ENCODE data around the gene C4orf51. TPM values are rescaled to one million over a fixed set of nuclear protein-coding genes. Genes with fewer than 3 reads are reported as not detected.

Gene C4orf51
- polyA plus RNA-seq, 1 of the 3 experiments (the other 2 are of a cell fraction): not detected

GRCh38 chr4:145770124-145770523 is 90.2 kb downstream of the C4orf51 start:
- peaks cover 7% of the 10 kb centered on the region for H3K9me3 ChIP-seq
- DNase-seq: no peak
- H3K79me2 ChIP-seq (ENCODE audit: insufficient read depth): no peaks in the 10 kb centered on the region
- 86% methylated on average over 4 of the region's 4 CpGs for WGBS (ENCODE audit: low lambda C conversion rate)
- H4K20me1 ChIP-seq (ENCODE audit: insufficient read depth): no peaks in the 10 kb centered on the region
- H3K4me1 ChIP-seq (ENCODE audit: control insufficient read depth in 1 of 2, insufficient read depth in 2 of 2, low read depth in 1 of 2, low read length in 1 of 2): no peaks in the 10 kb centered on the region; a peak in 1 of 4 replicates
- no peaks in the 10 kb centered on the region for H3K27me3 ChIP-seq (ENCODE audit: insufficient read depth)
- no peak overlapping the region for H3K27ac ChIP-seq (ENCODE audit: low read depth in 2 of 2, low read length in 1 of 2)
- H2AFZ ChIP-seq (ENCODE audit: low read depth): no peak overlapping the region
- H3K36me3 ChIP-seq (replicated peaks in 1 of 2; ENCODE audit: control insufficient read depth in 1 of 2, insufficient read depth in 2 of 2, low read length in 1 of 2): peaks cover 54 to 72% of the 10 kb centered on the region in 2 experiments
- no peak overlapping the region for H3K4me2 ChIP-seq
- peaks cover 6% of the 10 kb centered on the region for H3F3A ChIP-seq (replicated peaks; ENCODE audit: insufficient read depth)
- H3K9me2 ChIP-seq: no peaks in the 10 kb centered on the region
- POLR2A ChIA-PET: no interaction called here
- H3K9ac ChIP-seq: no peak overlapping the region
- no peak overlapping the region for H3K4me3 ChIP-seq (ENCODE audit: low read depth in 2 of 2, low read length in 1 of 2)
- TF ChIP-seq PBX3 (IDR thresholded peaks at IDR 0.05): no peak
- no peak for TF ChIP-seq CHD2 (IDR thresholded peaks at IDR 0.05; ENCODE audit: low read length, partially characterized antibody)
- no peak for TF ChIP-seq FOSL2 (IDR thresholded peaks at IDR 0.05; ENCODE audit: borderline replicate concordance, low read depth)
- TF ChIP-seq RCOR1 (IDR thresholded peaks at IDR 0.05; ENCODE audit: low read length): no peak
- CTCF ChIA-PET: no interaction called here

GRCh38 chr4:145772347-145772746 is 92.4 kb downstream of the C4orf51 start:
- no peak overlapping the region for H3K4me2 ChIP-seq
- ChIA-PET CTCF (no interaction called here), POLR2A (no interaction called here)
- H3F3A ChIP-seq (replicated peaks; ENCODE audit: insufficient read depth): peaks cover 6% of the 10 kb centered on the region
- no peak overlapping the region for H3K4me3 ChIP-seq (ENCODE audit: low read depth in 2 of 2, low read length in 1 of 2)
- 97% methylated on average over 2 of the region's 2 CpGs for WGBS (ENCODE audit: low lambda C conversion rate)
- H3K27ac ChIP-seq (ENCODE audit: low read depth in 2 of 2, low read length in 1 of 2): no peak overlapping the region
- no peaks in the 10 kb centered on the region for H3K9me2 ChIP-seq
- no peak overlapping the region for H2AFZ ChIP-seq (ENCODE audit: low read depth)
- H3K27me3 ChIP-seq (ENCODE audit: insufficient read depth): no peaks in the 10 kb centered on the region
- no peaks in the 10 kb centered on the region for H4K20me1 ChIP-seq (ENCODE audit: insufficient read depth)
- DNase-seq: no peak
- peaks cover 7% of the 10 kb centered on the region for H3K9me3 ChIP-seq
- H3K4me1 ChIP-seq (ENCODE audit: control insufficient read depth in 1 of 2, insufficient read depth in 2 of 2, low read depth in 1 of 2, low read length in 1 of 2): no peaks in the 10 kb centered on the region; a peak in 1 of 4 replicates
- peaks cover 50 to 62% of the 10 kb centered on the region in 2 experiments for H3K36me3 ChIP-seq (replicated peaks in 1 of 2; ENCODE audit: control insufficient read depth in 1 of 2, insufficient read depth in 2 of 2, low read length in 1 of 2)
- H3K79me2 ChIP-seq (ENCODE audit: insufficient read depth): no peaks in the 10 kb centered on the region
- H3K9ac ChIP-seq: no peak overlapping the region
- TF ChIP-seq MAX (IDR thresholded peaks at IDR 0.05; ENCODE audit: low read depth) (no peak), FOSL2 (IDR thresholded peaks at IDR 0.05; ENCODE audit: borderline replicate concordance, low read depth) (no peak)

- no peaks in the 10 kb centered on the region for H3K9me3 ChIP-seq
- H3K27me3 ChIP-seq (ENCODE audit: insufficient read depth): no peaks in the 10 kb centered on the region
- H3K4me3 ChIP-seq (ENCODE audit: low read depth in 2 of 2, low read length in 1 of 2): no peak overlapping the region
- ChIA-PET CTCF (no interaction called here), POLR2A (no interaction called here)
- H3K4me1 ChIP-seq (ENCODE audit: control insufficient read depth in 1 of 2, insufficient read depth in 2 of 2, low read depth in 1 of 2, low read length in 1 of 2): no peaks in the 10 kb centered on the region; a peak in 1 of 4 replicates
- peaks cover 43 to 63% of the 10 kb centered on the region in 2 experiments for H3K36me3 ChIP-seq (replicated peaks in 1 of 2; ENCODE audit: control insufficient read depth in 1 of 2, insufficient read depth in 2 of 2, low read length in 1 of 2)
- H4K20me1 ChIP-seq (ENCODE audit: insufficient read depth): no peaks in the 10 kb centered on the region
- H3F3A ChIP-seq (replicated peaks; ENCODE audit: insufficient read depth): peaks cover 6% of the 10 kb centered on the region
- no peaks in the 10 kb centered on the region for H3K9me2 ChIP-seq
- no peak overlapping the region for H3K27ac ChIP-seq (ENCODE audit: low read depth in 2 of 2, low read length in 1 of 2)
- no peak overlapping the region for H3K4me2 ChIP-seq
- WGBS (ENCODE audit: low lambda C conversion rate): 88% methylated on average over 5 of the region's 6 CpGs
- H3K9ac ChIP-seq: no peak overlapping the region
- H3K79me2 ChIP-seq (ENCODE audit: insufficient read depth): no peaks in the 10 kb centered on the region
- no peak for DNase-seq
- H2AFZ ChIP-seq (ENCODE audit: low read depth): no peak overlapping the region
- TF ChIP-seq NFIC (IDR thresholded peaks at IDR 0.05; ENCODE audit: borderline replicate concordance): no peak
- TF ChIP-seq PBX3 (IDR thresholded peaks at IDR 0.05): no peak
- TF ChIP-seq MAX (IDR thresholded peaks at IDR 0.05; ENCODE audit: low read depth): no peak
- TF ChIP-seq SIN3A (IDR thresholded peaks at IDR 0.05; ENCODE audit: borderline replicate concordance, low read depth, low read length): no peak
- TF ChIP-seq RFX5 (IDR thresholded peaks at IDR 0.05; ENCODE audit: low read length): no peak
- TF ChIP-seq USF1 (IDR thresholded peaks at IDR 0.05; ENCODE audit: borderline replicate concordance, low read depth): no peak
- no peak for TF ChIP-seq REST (IDR thresholded peaks at IDR 0.05; ENCODE audit: low read depth, low read length)
- no peak for TF ChIP-seq RAD21 (IDR thresholded peaks at IDR 0.05; ENCODE audit: low read length)
- no peak for TF ChIP-seq CHD2 (IDR thresholded peaks at IDR 0.05; ENCODE audit: low read length, partially characterized antibody)
- no peak for TF ChIP-seq JUND (IDR thresholded peaks at IDR 0.05)
Measured at GRCh38 chr4:145773581-145774234, 93.8 kb downstream of the C4orf51 start.
